IPS-18c (cell line): ENCODE measurements around the gene HSPA1A.
"Not testable (repeated sequence)": the region's sequence is repeated elsewhere in the genome, so short reads cannot be mapped to it uniquely, and the experiment has no call there.

Experiments
- H3K4me3 ChIP-seq: 2 replicates; pipeline ENCODE4 v1.7.0; 2013; ENCODE audit warnings: low read depth, mild to moderate bottlenecking, low read length, moderate library complexity; ENCODE audit not compliant: insufficient read depth
- H3K9me3 ChIP-seq: one replicate; pipeline ENCODE4 v1.6.1; 2013; ENCODE audit warnings: mild to moderate bottlenecking, low read length, moderate library complexity; ENCODE audit not compliant: control insufficient read depth, insufficient read depth

HSPA1A gene

DNA sequence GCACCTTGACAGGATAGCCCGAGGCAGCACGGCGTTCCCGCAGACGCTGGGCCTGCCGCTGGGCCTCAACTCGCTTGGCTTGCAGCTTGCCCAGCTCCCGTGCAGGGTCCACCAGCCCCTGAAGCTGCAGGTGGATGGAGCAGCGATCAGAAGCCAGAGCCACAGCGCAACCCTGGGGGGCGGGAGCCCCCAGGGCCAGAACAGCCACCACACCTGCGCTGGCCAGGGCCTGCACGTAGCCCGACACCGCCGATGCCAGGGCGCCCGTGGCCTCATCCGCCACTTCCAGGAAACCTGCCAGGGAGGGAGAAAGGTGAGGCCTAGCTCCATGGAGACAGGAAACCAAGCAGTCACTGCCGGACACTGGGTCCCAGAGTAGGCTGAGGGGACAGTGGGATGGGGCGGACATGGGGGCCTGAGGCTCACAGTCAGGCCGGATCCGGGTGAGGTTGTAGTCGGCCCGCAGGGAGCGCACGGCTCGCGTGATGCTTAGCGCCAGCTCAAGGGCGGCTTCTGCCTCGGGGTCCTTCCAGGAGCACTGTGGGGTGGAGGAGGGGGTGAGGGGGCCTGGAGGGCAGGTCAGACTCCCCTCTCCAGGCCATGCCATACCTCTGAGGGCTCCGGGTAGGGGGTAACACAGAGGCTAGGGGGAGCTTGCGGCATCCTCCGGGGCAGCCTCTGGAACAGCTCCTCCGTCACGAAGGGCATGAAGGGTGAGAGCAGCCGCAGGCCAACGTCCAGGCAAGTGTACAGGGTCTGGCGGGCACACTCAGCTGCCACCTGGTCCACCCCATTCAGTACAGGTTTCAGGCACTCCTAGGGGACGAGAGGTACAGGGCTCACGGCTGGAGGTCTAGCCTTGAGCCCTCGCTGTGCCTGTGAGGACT, 36.1 kb upstream of the HSPA1A start:
- Histone ChIP-seq H3K4me3 (no peak overlapping the region), H3K9me3 (no peaks in the 10 kb centered on the region)

DNA sequence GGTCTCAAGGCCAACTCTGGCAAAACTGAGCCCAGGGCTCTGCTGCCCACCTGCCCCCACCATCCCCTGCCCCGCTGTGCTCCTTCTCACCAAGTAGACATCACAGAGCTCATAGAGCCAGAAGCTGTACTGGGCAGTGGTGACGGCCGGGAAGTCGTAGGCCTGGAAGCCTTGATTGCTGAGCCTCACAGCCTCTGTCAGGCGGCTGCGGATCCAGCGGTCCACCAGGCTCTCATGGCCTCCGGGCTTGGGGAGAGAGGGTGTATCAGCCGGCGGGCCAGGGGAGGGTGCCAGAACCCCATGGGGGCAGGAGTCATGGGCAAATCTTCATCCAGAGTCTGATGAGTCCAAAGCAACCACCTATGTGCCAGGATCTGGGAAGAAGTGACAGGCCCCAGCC, 35.4 kb upstream of the HSPA1A start:
- Histone ChIP-seq H3K9me3 (no peaks in the 10 kb centered on the region), H3K4me3 (no peak overlapping the region)

DNA sequence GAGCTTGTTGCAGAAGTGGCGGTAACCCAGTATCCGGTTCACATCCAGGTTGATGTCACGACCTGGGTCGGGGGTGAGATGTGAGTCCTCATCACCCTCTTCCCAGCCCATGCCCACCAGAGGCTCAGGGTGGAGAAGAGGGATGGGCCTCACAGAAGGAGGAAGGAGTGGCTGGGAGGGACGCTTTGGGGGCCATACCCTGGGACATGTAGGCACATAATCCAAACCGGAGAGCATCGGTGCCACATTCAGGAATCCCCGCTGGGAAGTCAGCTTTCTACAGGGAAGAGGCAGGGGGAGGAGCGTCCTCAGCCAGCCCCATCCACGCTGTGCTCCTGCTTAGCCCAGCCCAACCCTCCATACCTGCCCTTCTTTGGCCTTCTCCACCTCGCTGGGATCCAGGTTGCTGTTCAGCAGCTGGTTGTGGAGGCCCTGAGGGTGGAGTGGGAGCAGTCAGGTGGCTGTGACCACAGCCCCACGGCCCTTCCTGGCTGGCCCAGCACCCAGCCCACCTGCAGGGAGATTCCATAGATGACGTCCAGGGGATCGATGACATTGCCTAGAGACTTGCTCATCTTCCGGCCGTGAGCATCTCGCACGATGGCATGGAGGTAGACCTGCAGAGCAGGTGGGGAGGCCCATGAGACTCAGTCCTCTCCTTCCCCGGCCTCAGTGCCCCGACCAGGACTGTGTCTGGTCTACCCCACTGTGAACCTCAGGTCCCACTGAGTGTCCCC, 34.7 kb upstream of the HSPA1A start:
- Histone ChIP-seq H3K9me3 (no peaks in the 10 kb centered on the region), H3K4me3 (no peak overlapping the region)

DNA sequence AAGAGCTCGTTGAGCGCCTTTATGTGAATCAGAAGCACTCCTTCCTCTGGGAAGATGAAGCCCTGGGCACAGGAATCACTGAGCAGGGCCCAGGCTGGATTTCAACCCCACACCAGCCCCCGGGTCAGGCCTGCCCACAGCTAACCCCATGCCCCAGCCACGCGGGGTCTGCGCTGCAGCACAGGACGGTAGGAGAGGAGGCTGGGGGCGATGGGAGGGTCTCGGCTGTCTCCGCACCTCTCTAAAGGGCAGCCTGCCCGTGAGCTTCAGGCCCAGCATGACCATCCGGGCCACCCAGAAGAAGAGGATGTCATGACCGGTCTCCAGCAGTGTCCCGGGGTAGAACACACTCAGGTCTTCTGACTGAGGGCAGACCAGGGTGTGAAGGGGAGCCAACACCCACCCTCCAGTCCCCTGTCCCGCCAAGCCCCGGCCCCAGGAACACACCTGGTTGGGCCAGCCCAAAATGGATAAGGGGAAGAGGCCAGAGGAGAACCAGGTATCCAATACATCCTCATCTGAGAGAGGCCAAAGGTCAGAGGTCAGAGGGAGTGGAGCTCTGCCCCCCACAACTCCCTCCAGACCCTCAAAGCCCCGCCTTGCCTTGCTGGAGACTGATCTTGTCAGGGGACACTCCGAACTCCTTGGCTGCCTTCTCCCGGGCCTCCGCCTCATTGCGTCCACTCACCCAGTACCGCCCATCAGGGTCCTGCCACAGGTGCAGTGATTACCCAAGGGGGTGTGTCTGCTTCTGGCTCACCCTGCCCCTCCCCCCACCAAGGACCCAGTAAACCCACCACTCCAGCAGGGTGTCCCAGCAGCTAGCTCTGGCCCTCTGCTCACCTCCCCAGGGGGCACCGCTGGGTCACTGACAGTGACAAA, 33.9 kb upstream of the HSPA1A start:
- no peaks in the 10 kb centered on the region for H3K9me3 ChIP-seq
- H3K4me3 ChIP-seq, result no peak overlapping the region

- Histone ChIP-seq H3K4me3 (no peak overlapping the region), H3K9me3 (no peaks in the 10 kb centered on the region)
Observed at GRCh38 chr6:31782126-31782855, 33.1 kb upstream of the HSPA1A start.

GRCh38 chr6:31784098-31784925, 31.0 kb upstream of the HSPA1A start:
- Histone ChIP-seq H3K4me3 (no peak overlapping the region), H3K9me3 (no peaks in the 10 kb centered on the region)

DNA sequence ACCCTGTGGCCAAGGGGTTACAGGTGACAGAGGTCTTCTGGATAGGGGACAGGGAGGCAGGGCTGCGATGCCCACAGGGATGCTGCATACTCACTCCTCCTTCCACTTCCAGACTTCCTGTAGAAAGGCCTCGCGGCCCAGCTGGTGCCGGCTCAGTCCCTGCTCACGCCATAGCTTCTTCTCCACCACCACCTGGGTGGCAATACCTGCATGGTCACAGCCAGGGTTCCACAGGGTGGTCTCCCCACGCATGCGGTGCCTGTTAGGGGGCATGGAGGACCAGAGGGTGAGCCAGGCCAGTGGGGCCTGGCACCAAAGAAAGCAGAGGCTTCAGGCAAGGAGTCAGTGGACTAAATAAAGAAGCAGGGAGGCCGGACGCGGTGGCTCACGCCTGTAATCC, 29.9 kb upstream of the HSPA1A start:
- no peaks in the 10 kb centered on the region for H3K9me3 ChIP-seq

DNA sequence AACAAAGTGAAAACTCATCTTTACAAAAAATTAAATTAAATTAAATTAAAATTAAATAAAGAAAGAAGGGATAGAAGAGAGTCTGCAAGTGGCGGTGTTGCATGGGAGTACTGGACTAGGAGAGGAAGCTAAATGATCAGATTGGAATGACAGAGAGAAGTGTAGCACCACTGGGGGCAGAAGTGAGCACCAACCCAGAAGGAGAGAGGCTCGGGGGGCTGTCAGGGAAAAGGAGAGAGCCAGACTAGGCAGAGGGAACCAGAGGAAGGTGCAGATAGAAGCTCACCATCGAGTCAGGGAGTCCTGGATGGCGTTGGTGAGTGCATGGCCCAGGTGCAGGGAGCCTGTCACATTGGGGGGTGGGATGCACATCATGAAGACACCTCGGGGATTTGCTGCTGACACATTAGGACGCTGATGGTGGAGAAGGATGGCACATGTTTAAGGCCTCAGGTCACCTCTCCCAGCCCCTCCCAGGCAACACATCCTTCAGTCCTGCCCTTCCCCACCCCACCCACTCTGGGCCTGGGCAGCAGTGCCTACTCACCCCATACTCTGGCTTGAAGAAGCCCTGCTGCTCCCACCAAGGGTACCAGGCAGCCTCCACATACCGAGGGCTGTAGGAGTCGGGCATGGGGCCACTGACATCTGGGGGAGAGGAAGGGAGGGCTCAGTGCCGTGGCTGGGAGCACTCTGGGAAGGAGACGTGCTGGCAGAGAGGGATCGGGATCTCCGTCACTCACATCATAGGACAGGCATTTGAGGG, 23.8 kb upstream of the HSPA1A start:
- H3K9me3 ChIP-seq, result no peaks in the 10 kb centered on the region

More for the DNA sequence above, 29.9 kb upstream of the HSPA1A start:
- no peak overlapping the region for H3K4me3 ChIP-seq

GRCh38 chr6:31792090-31792374, 23.3 kb upstream of the HSPA1A start:
- Histone ChIP-seq H3K4me3 (no peak overlapping the region), H3K9me3 (no peaks in the 10 kb centered on the region)

More for the DNA sequence above, 23.8 kb upstream of the HSPA1A start:
- no peak overlapping the region for H3K4me3 ChIP-seq

GRCh38 chr6:31792761-31793171, 22.6 kb upstream of the HSPA1A start:
- Histone ChIP-seq H3K4me3 (no peak overlapping the region), H3K9me3 (no peaks in the 10 kb centered on the region)

DNA sequence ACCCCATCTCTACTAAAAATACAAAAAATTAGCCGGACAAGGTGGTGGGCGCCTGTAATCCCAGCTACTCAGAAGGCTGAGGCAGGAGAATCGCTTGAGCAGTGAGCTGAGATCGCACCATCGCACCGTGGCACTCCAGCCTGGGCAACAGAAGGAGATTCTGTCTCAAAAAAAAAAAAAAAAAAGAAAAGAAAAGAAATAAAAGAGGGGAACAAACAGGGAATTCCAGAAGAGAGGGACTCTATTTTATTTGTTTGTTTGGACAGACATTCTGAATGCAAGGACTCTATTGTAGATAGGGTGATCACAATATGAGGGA, 21.5 kb upstream of the HSPA1A start:
- not testable (repeated sequence) for H3K9me3 ChIP-seq, H3K4me3 ChIP-seq

GRCh38 chr6:31794294-31794865, 21.0 kb upstream of the HSPA1A start:
- peak overlapping the region; percentile 93 for H3K4me3 ChIP-seq

GRCh38 chr6:31794866-31795615, 20.3 kb upstream of the HSPA1A start:
- Histone ChIP-seq H3K4me3 (peak overlapping the region; percentile 93), H3K9me3 (no peaks in the 10 kb centered on the region)

More at GRCh38 chr6:31794294-31794865, 21.0 kb upstream of the HSPA1A start:
- no peaks in the 10 kb centered on the region for H3K9me3 ChIP-seq

GRCh38 chr6:31795616-31796298, 19.6 kb upstream of the HSPA1A start, which contains the start of gene VARS1:
TSS of gene VARS1 (minus strand) at chr6:31795752. CDS start at chr6:31795217, 535 bp downstream.
- no peaks in the 10 kb centered on the region for H3K9me3 ChIP-seq

More at GRCh38 chr6:31795616-31796298, 19.6 kb upstream of the HSPA1A start, which contains the start of gene VARS1:
- H3K4me3 ChIP-seq, result peak within 1 kb of the TSS; percentile 93
